ENCODE data around the gene MAP6D1.

The MAP6D1 gene

GRCh38 chr3:183818706-183819624 is 6.4 kb downstream of the MAP6D1 start:
- H3K4me3 ChIP-seq (ENCODE audit: low read length): no peak overlapping the region
- no peaks in the 10 kb centered on the region for H3K27me3 ChIP-seq (ENCODE audit: control insufficient read depth, insufficient read depth, low read length)
- H3K36me3 ChIP-seq (ENCODE audit: control insufficient read depth, insufficient read depth, low read length): no peaks in the 10 kb centered on the region
- no peaks in the 10 kb centered on the region for H3K9me3 ChIP-seq (ENCODE audit: control insufficient read depth, low read length)
- no peaks in the 10 kb centered on the region for H3K4me1 ChIP-seq (ENCODE audit: control insufficient read depth, insufficient read depth, low read length)
- H3K9ac ChIP-seq (ENCODE audit: low read length): no peak overlapping the region

GRCh38 chr3:183818041-183818620 is 7.2 kb downstream of the MAP6D1 start:
- Histone ChIP-seq H3K9ac (ENCODE audit: low read length) (no peak overlapping the region), H3K36me3 (ENCODE audit: control insufficient read depth, insufficient read depth, low read length) (no peaks in the 10 kb centered on the region), H3K9me3 (ENCODE audit: control insufficient read depth, low read length) (no peaks in the 10 kb centered on the region), H3K4me3 (ENCODE audit: low read length) (no peak overlapping the region), H3K4me1 (ENCODE audit: control insufficient read depth, insufficient read depth, low read length) (no peaks in the 10 kb centered on the region), H3K27me3 (ENCODE audit: control insufficient read depth, insufficient read depth, low read length) (no peaks in the 10 kb centered on the region)

- H3K4me3 ChIP-seq (ENCODE audit: low read length): no peak overlapping the region
- no peaks in the 10 kb centered on the region for H3K4me1 ChIP-seq (ENCODE audit: control insufficient read depth, insufficient read depth, low read length)
- H3K36me3 ChIP-seq (ENCODE audit: control insufficient read depth, insufficient read depth, low read length): no peaks in the 10 kb centered on the region
- no peaks in the 10 kb centered on the region for H3K9me3 ChIP-seq (ENCODE audit: control insufficient read depth, low read length)
- no peaks in the 10 kb centered on the region for H3K27me3 ChIP-seq (ENCODE audit: control insufficient read depth, insufficient read depth, low read length)
- H3K9ac ChIP-seq (ENCODE audit: low read length): no peak overlapping the region
Observed at GRCh38 chr3:183817639-183818038, 7.7 kb downstream of the MAP6D1 start.

- no peaks in the 10 kb centered on the region for H3K27me3 ChIP-seq (ENCODE audit: control insufficient read depth, insufficient read depth, low read length)
- H3K4me1 ChIP-seq (ENCODE audit: control insufficient read depth, insufficient read depth, low read length): no peaks in the 10 kb centered on the region
- H3K36me3 ChIP-seq (ENCODE audit: control insufficient read depth, insufficient read depth, low read length): no peaks in the 10 kb centered on the region
- no peak overlapping the region for H3K4me3 ChIP-seq (ENCODE audit: low read length)
- no peak overlapping the region for H3K9ac ChIP-seq (ENCODE audit: low read length)
- H3K9me3 ChIP-seq (ENCODE audit: control insufficient read depth, low read length): no peaks in the 10 kb centered on the region
Observed at GRCh38 chr3:183816681-183817510, 8.5 kb downstream of the MAP6D1 start.

GRCh38 chr3:183815951-183816475 is 9.4 kb downstream of the MAP6D1 start:
- Histone ChIP-seq H3K36me3 (ENCODE audit: control insufficient read depth, insufficient read depth, low read length) (peaks cover 4% of the 10 kb centered on the region), H3K9me3 (ENCODE audit: control insufficient read depth, low read length) (no peaks in the 10 kb centered on the region), H3K9ac (ENCODE audit: low read length) (no peak overlapping the region), H3K27me3 (ENCODE audit: control insufficient read depth, insufficient read depth, low read length) (no peaks in the 10 kb centered on the region), H3K4me3 (ENCODE audit: low read length) (no peak overlapping the region), H3K4me1 (ENCODE audit: control insufficient read depth, insufficient read depth, low read length) (no peaks in the 10 kb centered on the region)

- Histone ChIP-seq H3K9me3 (ENCODE audit: control insufficient read depth, low read length) (no peaks in the 10 kb centered on the region), H3K4me1 (ENCODE audit: control insufficient read depth, insufficient read depth, low read length) (no peaks in the 10 kb centered on the region), H3K9ac (ENCODE audit: low read length) (no peak overlapping the region)
Observed at GRCh38 chr3:183815563-183815940, 9.8 kb downstream of the MAP6D1 start.

GRCh38 chr3:183814240-183814639 is 11.1 kb downstream of the MAP6D1 start:
- Histone ChIP-seq H3K27me3 (ENCODE audit: control insufficient read depth, insufficient read depth, low read length) (no peaks in the 10 kb centered on the region), H3K4me1 (ENCODE audit: control insufficient read depth, insufficient read depth, low read length) (peaks cover 6% of the 10 kb centered on the region), H3K36me3 (ENCODE audit: control insufficient read depth, insufficient read depth, low read length) (peaks cover 10% of the 10 kb centered on the region), H3K9me3 (ENCODE audit: control insufficient read depth, low read length) (no peaks in the 10 kb centered on the region), H3K4me3 (ENCODE audit: low read length) (no peak overlapping the region), H3K9ac (ENCODE audit: low read length) (no peak overlapping the region)

More at GRCh38 chr3:183815563-183815940, 9.8 kb downstream of the MAP6D1 start:
- Histone ChIP-seq H3K27me3 (ENCODE audit: control insufficient read depth, insufficient read depth, low read length) (no peaks in the 10 kb centered on the region), H3K4me3 (ENCODE audit: low read length) (no peak overlapping the region), H3K36me3 (ENCODE audit: control insufficient read depth, insufficient read depth, low read length) (peaks cover 9% of the 10 kb centered on the region)

- H3K36me3 ChIP-seq (ENCODE audit: control insufficient read depth, insufficient read depth, low read length): peaks cover 10% of the 10 kb centered on the region
- no peaks in the 10 kb centered on the region for H3K27me3 ChIP-seq (ENCODE audit: control insufficient read depth, insufficient read depth, low read length)
- H3K9ac ChIP-seq (ENCODE audit: low read length): no peak overlapping the region
- H3K4me1 ChIP-seq (ENCODE audit: control insufficient read depth, insufficient read depth, low read length): peaks cover 10% of the 10 kb centered on the region
- H3K4me3 ChIP-seq (ENCODE audit: low read length): no peak overlapping the region
- H3K9me3 ChIP-seq (ENCODE audit: control insufficient read depth, low read length): no peaks in the 10 kb centered on the region
Observed at GRCh38 chr3:183812761-183813445, 12.5 kb downstream of the MAP6D1 start.

GRCh38 chr3:183811638-183812037 is 13.7 kb downstream of the MAP6D1 start:
- Histone ChIP-seq H3K4me3 (ENCODE audit: low read length) (no peak overlapping the region), H3K9ac (ENCODE audit: low read length) (no peak overlapping the region), H3K27me3 (ENCODE audit: control insufficient read depth, insufficient read depth, low read length) (no peaks in the 10 kb centered on the region), H3K4me1 (ENCODE audit: control insufficient read depth, insufficient read depth, low read length) (peaks cover 10% of the 10 kb centered on the region), H3K9me3 (ENCODE audit: control insufficient read depth, low read length) (no peaks in the 10 kb centered on the region), H3K36me3 (ENCODE audit: control insufficient read depth, insufficient read depth, low read length) (peaks cover 10% of the 10 kb centered on the region)

GRCh38 chr3:183810643-183811594 is 14.5 kb downstream of the MAP6D1 start:
- Histone ChIP-seq H3K9me3 (ENCODE audit: control insufficient read depth, low read length) (no peaks in the 10 kb centered on the region), H3K4me3 (ENCODE audit: low read length) (no peak overlapping the region), H3K36me3 (ENCODE audit: control insufficient read depth, insufficient read depth, low read length) (peaks cover 10% of the 10 kb centered on the region), H3K4me1 (ENCODE audit: control insufficient read depth, insufficient read depth, low read length) (peaks cover 10% of the 10 kb centered on the region), H3K27me3 (ENCODE audit: control insufficient read depth, insufficient read depth, low read length) (no peaks in the 10 kb centered on the region), H3K9ac (ENCODE audit: low read length) (no peak overlapping the region)

Data from mucosa of stomach (tissue), 1 donor.